PC-9 (cell line): ENCODE results near the gene BLZF1.

Source experiments
- CTCF ChIP-seq: fragments of 200-600 bp; sonication (generic); conservative IDR thresholded peaks from 2 replicates; pipeline ENCODE4 v1.6.1; 2017; ENCODE audit warnings: mixed run types, antibody characterized with exemption, mild to moderate bottlenecking, moderate library complexity
- EZH2 ChIP-seq: fragments of 200-600 bp; sonication (generic); IDR thresholded peaks from 2 replicates; pipeline ENCODE4 v1.8.0; 2017; ENCODE audit warnings: antibody characterized with exemption, low read depth

GRCh38 chr1:169383449-169383848, 15.5 kb downstream of the BLZF1 start:
- no peak for TF ChIP-seq EZH2
- no peak for TF ChIP-seq CTCF
